Adrenal gland (tissue), 12 donors: ENCODE results near the gene XRN1. TPM values are rescaled to one million over a fixed set of nuclear protein-coding genes. Genes with fewer than 3 reads are reported as not detected.
"Not testable (repeated sequence)": the region's sequence is repeated elsewhere in the genome, so short reads cannot be mapped to it uniquely, and the experiment has no call there.

Experiments
- DNase-seq, 7 donors: peaks; one replicate each; pipeline ENCODE4 v3.0.0-alpha.2; 2019 to 2020
- H3K27ac ChIP-seq, 5 donors: fragments of 200-600 bp; sonication (generic) in 4 of 5; 1 replicate in 3 of 5; 2 replicates in 2 of 5; pipeline versions ENCODE4 v1.5.1 to v1.8.0; 2016 to 2020; ENCODE audit warnings: mild to moderate bottlenecking in 1 of 5
- H3K27me3 ChIP-seq: fragments of 200-600 bp; 2 replicates; pipeline ENCODE4 v1.8.0; 2021
- H3K36me3 ChIP-seq, 2 donors: fragments of 200-600 bp; replicated peaks in 1 of 2; 1 replicate in 1 of 2; 2 replicates in 1 of 2; pipeline versions ENCODE4 v1.5.1 to v1.8.0; 2018 to 2022
- H3K4me1 ChIP-seq, 2 donors: fragments of 200-600 bp; replicated peaks in 1 of 2; 1 replicate in 1 of 2; 2 replicates in 1 of 2; pipeline versions ENCODE4 v1.5.1 to v1.8.0; 2018 to 2021
- H3K4me3 ChIP-seq, 4 donors: fragments of 200-600 bp; sonication (generic) in 3 of 4; one replicate each; pipeline ENCODE4 v1.5.1; 2016 to 2018
- H3K9me3 ChIP-seq, 3 donors: fragments of 200-600 bp; sonication (generic) in 1 of 3; replicated peaks in 1 of 3; 1 replicate in 2 of 3; 2 replicates in 1 of 3; pipeline versions ENCODE4 v1.5.1 to v1.8.0; 2016 to 2021
- POLR2A ChIP-seq, 2 donors: fragments of 450-650 bp; IDR thresholded peaks; one replicate each; pipeline ENCODE4 v1.6.1; 2017; ENCODE audit warnings: antibody characterized with exemption in 2 of 2, mild to moderate bottlenecking in 2 of 2, moderate library complexity in 1 of 2
- WGBS, 4 donors: extraction: QIAGEN DNeasy Blood & Tissue Kit in 2 of 4; methylation state at CpG; one replicate each; pipeline versions ENCODE4 v1.1.5 to v1.1.7; 2013 to 2017; 5-methylcytosine and 5-hydroxymethylcytosine counted together
- intact Hi-C, 2 donors: fragments of 100-400 bp; cut with DNase I; formaldehyde crosslinking; loops; one replicate each; pipeline versions ENCODE4 v1.14.1 to v1.15.0; 2022 to 2023
- polyA plus RNA-seq, 3 donors: library from polyadenylated mRNA; stranded (reverse); fragments of 200-250 nt in 2 of 3; fragments of 350-450 nt in 1 of 3; fragmentation: Illumina TruSeq in 1 of 3; extraction: RNeasy Lipid Tissue Mini Kit (QIAGEN cat#74804) in 1 of 3; gene quantifications; one replicate each; pipeline ENCODE4 v1.2.3, GENCODE V29; 2013 to 2014
- total RNA-seq, 9 donors: library from RNA; depleted of rRNA in 4 of 9; stranded (reverse); fragments of >200 nt in 4 of 9; fragments of 120-200 nt in 1 of 9; fragmentation: NEBNext Ultra II Directional in 1 of 9; extraction: Animal tissue kit (Norgen Biotek cat#: 25700) in 1 of 9; gene quantifications; one replicate each; pipeline versions ENCODE4 v1.1.0 to v1.2.4, GENCODE V29; 2013 to 2023
- TF ChIP-seq, protein P1 (sequence below), 6 experiments: fragments of 450-650 bp in 4 of 6; fragments of 200-600 bp in 2 of 6; sonication (generic) in 1 of 6; IDR thresholded peaks; 1 replicate in 5 of 6; 2 replicates in 1 of 6; pipeline versions ENCODE4 v1.5.1 to v1.8.0; 2016 to 2021; ENCODE audit warnings: antibody characterized with exemption in 6 of 6, mild to moderate bottlenecking in 2 of 6, moderate library complexity in 1 of 6
- donor health status: healthy with polysubstance abuse.
- donor health status: Bipolar disorder and iron deficiency.
- donor health status: DM: yes; HTN: yes; CAD: no.
- donor health status: DM: no; HTN: no; CAD: no.
- donor health status: DM: no; HTN: no; CAD: no.
- donor health status: DM: yes; HTN: yes; CAD: no.

XRN1 gene
- total and polyA plus RNA-seq, 12 donors: 6.3 to 73.6 (median 31.0) TPM

DNA sequence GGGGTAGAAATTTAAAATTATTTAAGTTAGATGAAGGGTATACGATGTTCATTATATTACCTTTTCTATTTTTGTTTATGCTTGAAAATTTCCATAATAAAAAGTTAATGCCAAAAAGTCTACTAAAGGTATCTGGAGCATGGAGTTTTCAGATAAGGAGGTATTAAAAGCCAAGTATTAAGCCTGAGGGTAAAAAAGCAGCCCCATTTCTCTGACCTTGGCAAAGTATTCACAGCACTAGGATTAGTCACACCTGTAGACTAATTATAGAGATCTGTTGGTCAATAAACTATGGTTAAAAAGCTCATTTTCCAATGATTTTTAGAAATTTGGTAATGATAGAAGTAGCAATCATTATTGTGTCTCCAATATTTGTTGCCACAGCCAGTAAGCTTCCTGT is 23.1 kb downstream of the XRN1 start:
- Histone ChIP-seq H3K9me3 (no peaks in the 10 kb centered on the region), H3K36me3 (peaks cover 0 to 45% of the 10 kb centered on the region in 2 donors), H3K4me3 (no peak overlapping the region), H3K4me1 (peaks cover 0 to 7% of the 10 kb centered on the region in 2 donors), H3K27ac (no peak overlapping the region), H3K27me3 (no peaks in the 10 kb centered on the region)
- intact Hi-C loops: no loop called here
- 74 to 88% (median 78%) methylated on average over 1 of the region's 1 CpG for WGBS, 4 donors
- no peak for DNase-seq
- TF ChIP-seq POLR2A (IDR thresholded peaks at IDR 0.05): no peak
- TF ChIP-seq, protein P1, sequence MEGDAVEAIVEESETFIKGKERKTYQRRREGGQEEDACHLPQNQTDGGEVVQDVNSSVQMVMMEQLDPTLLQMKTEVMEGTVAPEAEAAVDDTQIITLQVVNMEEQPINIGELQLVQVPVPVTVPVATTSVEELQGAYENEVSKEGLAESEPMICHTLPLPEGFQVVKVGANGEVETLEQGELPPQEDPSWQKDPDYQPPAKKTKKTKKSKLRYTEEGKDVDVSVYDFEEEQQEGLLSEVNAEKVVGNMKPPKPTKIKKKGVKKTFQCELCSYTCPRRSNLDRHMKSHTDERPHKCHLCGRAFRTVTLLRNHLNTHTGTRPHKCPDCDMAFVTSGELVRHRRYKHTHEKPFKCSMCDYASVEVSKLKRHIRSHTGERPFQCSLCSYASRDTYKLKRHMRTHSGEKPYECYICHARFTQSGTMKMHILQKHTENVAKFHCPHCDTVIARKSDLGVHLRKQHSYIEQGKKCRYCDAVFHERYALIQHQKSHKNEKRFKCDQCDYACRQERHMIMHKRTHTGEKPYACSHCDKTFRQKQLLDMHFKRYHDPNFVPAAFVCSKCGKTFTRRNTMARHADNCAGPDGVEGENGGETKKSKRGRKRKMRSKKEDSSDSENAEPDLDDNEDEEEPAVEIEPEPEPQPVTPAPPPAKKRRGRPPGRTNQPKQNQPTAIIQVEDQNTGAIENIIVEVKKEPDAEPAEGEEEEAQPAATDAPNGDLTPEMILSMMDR (IDR thresholded peaks at IDR 0.05): no peak

DNA sequence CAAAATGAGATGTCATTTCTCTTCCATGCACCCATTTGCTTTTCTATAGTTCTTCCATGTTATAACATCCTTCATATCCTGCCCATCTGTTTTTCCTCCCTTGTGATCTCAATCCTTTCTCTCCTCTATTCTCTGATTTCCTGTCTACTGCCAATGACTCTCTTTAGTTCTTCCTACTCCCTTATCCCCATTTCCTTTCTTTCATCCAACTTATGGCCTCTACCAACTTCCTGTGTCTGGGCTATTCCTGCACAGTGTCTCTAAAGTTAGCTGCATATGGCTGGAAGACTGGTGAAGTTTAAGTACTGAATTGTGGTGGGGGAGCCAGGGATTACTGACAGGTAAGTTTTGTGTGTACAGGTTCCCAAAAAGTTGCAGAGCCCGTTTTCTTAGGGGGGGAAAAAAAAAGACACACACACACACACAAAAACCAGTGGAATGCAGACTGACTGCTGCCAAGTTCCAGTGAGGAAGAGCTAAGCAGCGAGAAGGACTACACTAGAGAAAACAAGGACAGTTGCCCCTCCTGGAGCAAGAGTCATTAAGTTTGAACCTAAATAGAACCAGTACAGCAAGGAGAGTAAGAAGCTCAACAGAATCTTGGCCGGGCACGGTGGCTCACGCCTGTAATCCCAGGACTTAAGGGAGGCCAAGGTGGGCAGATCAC is 28.8 kb downstream of the XRN1 start:
- Histone ChIP-seq H3K27ac (no peak overlapping the region), H3K36me3 (peaks cover 0 to 75% of the 10 kb centered on the region in 2 donors), H3K4me3 (no peak overlapping the region), H3K9me3 (no peaks in the 10 kb centered on the region), H3K4me1 (no peaks in the 10 kb centered on the region), H3K27me3 (no peaks in the 10 kb centered on the region)
- no peak for TF ChIP-seq POLR2A (IDR thresholded peaks at IDR 0.05)
- TF ChIP-seq, protein P1 (IDR thresholded peaks at IDR 0.05): no peak
- 94 to 96% (median 94%) methylated on average over 5 of the region's 5 CpGs for WGBS, 4 donors
- intact Hi-C loops: no loop called here
- DNase-seq: no peak

DNA sequence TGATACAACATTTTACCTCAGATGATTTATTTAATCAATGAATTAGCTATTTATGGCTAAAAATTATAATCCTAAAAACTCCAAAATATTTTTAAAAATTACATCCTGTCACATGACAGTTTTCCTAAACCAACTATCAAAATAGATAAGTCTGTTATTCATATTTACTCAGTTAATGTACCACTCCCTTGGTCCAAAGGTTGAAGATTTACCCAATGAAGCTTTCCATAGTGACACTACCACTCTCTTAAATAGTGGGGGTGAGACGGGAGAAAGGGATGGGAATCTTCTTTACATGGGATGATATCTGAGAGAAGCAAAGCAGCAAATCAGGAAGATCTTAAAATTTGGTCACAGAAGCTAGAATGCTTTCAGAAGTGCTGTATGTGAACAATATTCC is 30.5 kb downstream of the XRN1 start:
- Histone ChIP-seq H3K36me3 (peaks cover 0 to 80% of the 10 kb centered on the region in 2 donors), H3K27ac (no peak overlapping the region)

DNA sequence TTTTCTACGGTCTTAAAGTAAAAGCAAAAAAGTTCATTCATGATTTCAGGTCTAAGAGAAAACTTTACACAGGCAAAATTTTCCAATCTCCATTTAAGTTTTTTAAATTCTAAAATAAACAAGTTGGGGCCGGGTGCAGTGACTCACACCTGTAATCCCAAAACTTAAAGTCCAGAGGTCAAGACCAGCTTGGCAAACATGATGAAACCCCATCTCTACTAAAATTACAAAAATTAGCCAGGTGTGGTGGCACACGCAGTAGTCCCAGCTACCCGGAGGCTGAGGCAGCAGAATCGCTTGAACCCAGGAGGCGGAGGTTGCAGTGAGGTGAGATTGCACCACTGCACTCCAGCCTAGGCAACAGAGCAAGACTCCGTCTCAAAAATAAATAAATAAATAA is 47.3 kb downstream of the XRN1 start:
- not testable (repeated sequence) for H3K9me3 ChIP-seq, DNase-seq, H3K4me1 ChIP-seq, H3K27ac ChIP-seq, H3K27me3 ChIP-seq, H3K4me3 ChIP-seq
- peaks cover 0 to 62% of the 10 kb centered on the region in 2 donors for H3K36me3 ChIP-seq
- WGBS, 4 donors: 95 to 97% (median 96%) methylated on average over 7 of the region's 7 CpGs
- intact Hi-C loops: loop anchor here in 1 of 2 donors (10.0 kb wide), 1 partner anchor 46 kb away; no protein-coding TSS in a partner anchor

More for the DNA sequence above, 30.5 kb downstream of the XRN1 start:
- WGBS, 4 donors: 88 to 95% (median 91%) methylated on average over 1 of the region's 1 CpG
- H3K4me3 ChIP-seq: no peak overlapping the region
- DNase-seq: no peak
- no peaks in the 10 kb centered on the region for H3K27me3 ChIP-seq
- H3K9me3 ChIP-seq: no peaks in the 10 kb centered on the region
- H3K4me1 ChIP-seq: no peaks in the 10 kb centered on the region
- intact Hi-C loops: no loop called here
- no peak for TF ChIP-seq POLR2A (IDR thresholded peaks at IDR 0.05)
- TF ChIP-seq, protein P1 (IDR thresholded peaks at IDR 0.05): no peak
